Activated naive CD8-positive, alpha-beta T cell treated with anti-CD3 and anti-CD28 coated beads, Interleukin-2, amount 50 U/mL, for 24 hours (primary cell): ENCODE results near the gene REXO5.
A peak's percentile ranks its signal among the peaks of the same experiment; 100 is the strongest.

Experiments used
- ATAC-seq: fragments of 150-1000 bp; cut with Tn5 transposase; one replicate; pipeline ENCODE4 v1.10.0; 2021
- DNase-seq: peaks from one replicate; pipeline ENCODE4 v3.0.0; 2021
- H3K27ac Mint-ChIP-seq: one replicate; pipeline ENCODE4 v1.8.0; 2021; ENCODE audit warnings: mild to moderate bottlenecking, mixed read lengths
- H3K27me3 Mint-ChIP-seq: one replicate; pipeline ENCODE4 v1.8.0; 2021; ENCODE audit warnings: mixed read lengths
- H3K36me3 Mint-ChIP-seq: one replicate; pipeline ENCODE4 v1.8.0; 2021; ENCODE audit warnings: low read depth, mixed read lengths
- H3K4me1 Mint-ChIP-seq: one replicate; pipeline ENCODE4 v1.8.0; 2021; ENCODE audit warnings: mixed read lengths
- H3K4me3 Mint-ChIP-seq: one replicate; pipeline ENCODE4 v1.8.0; 2021; ENCODE audit warnings: mild to moderate bottlenecking, moderate library complexity, mixed read lengths
- H3K9me3 Mint-ChIP-seq: one replicate; pipeline ENCODE4 v1.8.0; 2021; ENCODE audit warnings: mixed read lengths

Gene REXO5

GRCh38 chr16:20866145-20866772, 59.9 kb downstream of the REXO5 start:
- H3K27ac Mint-ChIP-seq, result peak overlapping the region; percentile 43
- H3K36me3 Mint-ChIP-seq, result peaks cover 7% of the 10 kb centered on the region
- H3K9me3 Mint-ChIP-seq, result no peaks in the 10 kb centered on the region
- H3K4me3 Mint-ChIP-seq, result no peak overlapping the region
- DNase-seq (peak; percentile 10), ATAC-seq (peak; percentile 52)
- H3K4me1 Mint-ChIP-seq, result peaks cover 29% of the 10 kb centered on the region
- no peaks in the 10 kb centered on the region for H3K27me3 Mint-ChIP-seq

GRCh38 chr16:20866801-20867200, 60.5 kb downstream of the REXO5 start:
- Mint-ChIP-seq H3K27me3 (no peaks in the 10 kb centered on the region), H3K27ac (no peak overlapping the region), H3K9me3 (no peaks in the 10 kb centered on the region), H3K4me1 (peaks cover 29% of the 10 kb centered on the region), H3K4me3 (no peak overlapping the region), H3K36me3 (peaks cover 6% of the 10 kb centered on the region)
- no peak for ATAC-seq
- no peak for DNase-seq

GRCh38 chr16:20867585-20867984, 61.3 kb downstream of the REXO5 start:
- ATAC-seq (no peak), DNase-seq (no peak)
- Mint-ChIP-seq H3K4me1 (peaks cover 37% of the 10 kb centered on the region), H3K9me3 (no peaks in the 10 kb centered on the region), H3K36me3 (peaks cover 4% of the 10 kb centered on the region), H3K27me3 (no peaks in the 10 kb centered on the region), H3K4me3 (no peak overlapping the region), H3K27ac (no peak overlapping the region)

- no peak for DNase-seq
- no peak for ATAC-seq
- Mint-ChIP-seq H3K4me1 (peaks cover 50% of the 10 kb centered on the region), H3K27ac (no peak overlapping the region), H3K9me3 (no peaks in the 10 kb centered on the region), H3K4me3 (no peak overlapping the region), H3K27me3 (no peaks in the 10 kb centered on the region), H3K36me3 (peaks cover 6% of the 10 kb centered on the region)
Measured at GRCh38 chr16:20868890-20869289, 62.6 kb downstream of the REXO5 start.

- Mint-ChIP-seq H3K9me3 (no peaks in the 10 kb centered on the region), H3K4me1 (peaks cover 55% of the 10 kb centered on the region), H3K27me3 (no peaks in the 10 kb centered on the region), H3K4me3 (no peak overlapping the region), H3K27ac (no peak overlapping the region), H3K36me3 (peaks cover 6% of the 10 kb centered on the region)
- no peak for DNase-seq
- ATAC-seq, result no peak
Measured at GRCh38 chr16:20870122-20870820, 63.9 kb downstream of the REXO5 start.

GRCh38 chr16:20871258-20871657, 64.9 kb downstream of the REXO5 start:
- no peak for DNase-seq
- Mint-ChIP-seq H3K27me3 (no peaks in the 10 kb centered on the region), H3K4me1 (peaks cover 50% of the 10 kb centered on the region), H3K36me3 (peaks cover 7% of the 10 kb centered on the region), H3K27ac (no peak overlapping the region), H3K9me3 (no peaks in the 10 kb centered on the region), H3K4me3 (no peak overlapping the region)
- no peak for ATAC-seq

GRCh38 chr16:20871941-20872815, 65.9 kb downstream of the REXO5 start:
- H3K4me3 Mint-ChIP-seq, result no peak overlapping the region
- no peak for ATAC-seq
- H3K4me1 Mint-ChIP-seq, result peaks cover 44% of the 10 kb centered on the region
- H3K9me3 Mint-ChIP-seq, result no peaks in the 10 kb centered on the region
- H3K27ac Mint-ChIP-seq, result no peak overlapping the region
- DNase-seq, result no peak
- H3K27me3 Mint-ChIP-seq, result no peaks in the 10 kb centered on the region
- H3K36me3 Mint-ChIP-seq, result peaks cover 12% of the 10 kb centered on the region

GRCh38 chr16:20873331-20873730, 67.0 kb downstream of the REXO5 start:
- no peaks in the 10 kb centered on the region for H3K9me3 Mint-ChIP-seq
- DNase-seq (no peak), ATAC-seq (no peak)
- H3K4me1 Mint-ChIP-seq, result peaks cover 48% of the 10 kb centered on the region
- peaks cover 15% of the 10 kb centered on the region for H3K36me3 Mint-ChIP-seq
- H3K27me3 Mint-ChIP-seq, result no peaks in the 10 kb centered on the region
- H3K27ac Mint-ChIP-seq, result no peak overlapping the region
- H3K4me3 Mint-ChIP-seq, result no peak overlapping the region

- DNase-seq, result no peak
- Mint-ChIP-seq H3K27me3 (no peaks in the 10 kb centered on the region), H3K27ac (peak overlapping the region; percentile 80), H3K4me1 (peaks cover 55% of the 10 kb centered on the region), H3K4me3 (peak overlapping the region; percentile 48), H3K9me3 (no peaks in the 10 kb centered on the region), H3K36me3 (peaks cover 17% of the 10 kb centered on the region)
- no peak for ATAC-seq
Measured at GRCh38 chr16:20874088-20874581, 67.8 kb downstream of the REXO5 start.

- DNase-seq (no peak), ATAC-seq (no peak)
- peaks cover 62% of the 10 kb centered on the region for H3K4me1 Mint-ChIP-seq
- no peak overlapping the region for H3K4me3 Mint-ChIP-seq
- no peaks in the 10 kb centered on the region for H3K27me3 Mint-ChIP-seq
- peak overlapping the region; percentile 6 for H3K27ac Mint-ChIP-seq
- no peaks in the 10 kb centered on the region for H3K9me3 Mint-ChIP-seq
- peaks cover 17% of the 10 kb centered on the region for H3K36me3 Mint-ChIP-seq
Measured at GRCh38 chr16:20875355-20875650, 69.0 kb downstream of the REXO5 start.

GRCh38 chr16:20878682-20879147, 72.4 kb downstream of the REXO5 start:
- DNase-seq (peak; percentile 8), ATAC-seq (peak; percentile 50)
- peak overlapping the region; percentile 46 for H3K27ac Mint-ChIP-seq
- no peaks in the 10 kb centered on the region for H3K27me3 Mint-ChIP-seq
- no peaks in the 10 kb centered on the region for H3K9me3 Mint-ChIP-seq
- peaks cover 19% of the 10 kb centered on the region for H3K36me3 Mint-ChIP-seq
- H3K4me1 Mint-ChIP-seq, result peaks cover 51% of the 10 kb centered on the region
- no peak overlapping the region for H3K4me3 Mint-ChIP-seq

GRCh38 chr16:20879175-20880040, 73.1 kb downstream of the REXO5 start:
- Mint-ChIP-seq H3K36me3 (peaks cover 22% of the 10 kb centered on the region), H3K4me1 (peaks cover 51% of the 10 kb centered on the region), H3K4me3 (no peak overlapping the region), H3K27me3 (no peaks in the 10 kb centered on the region), H3K27ac (peak overlapping the region; percentile 29), H3K9me3 (no peaks in the 10 kb centered on the region)
- ATAC-seq (peak; percentile 50), DNase-seq (no peak)

GRCh38 chr16:20880867-20881502, 74.7 kb downstream of the REXO5 start:
- DNase-seq (no peak), ATAC-seq (no peak)
- H3K4me3 Mint-ChIP-seq, result no peak overlapping the region
- H3K27ac Mint-ChIP-seq, result no peak overlapping the region
- no peaks in the 10 kb centered on the region for H3K9me3 Mint-ChIP-seq
- H3K27me3 Mint-ChIP-seq, result no peaks in the 10 kb centered on the region
- peaks cover 26% of the 10 kb centered on the region for H3K36me3 Mint-ChIP-seq
- peaks cover 48% of the 10 kb centered on the region for H3K4me1 Mint-ChIP-seq

- H3K4me1 Mint-ChIP-seq, result peaks cover 51% of the 10 kb centered on the region
- no peak overlapping the region for H3K27ac Mint-ChIP-seq
- H3K9me3 Mint-ChIP-seq, result no peaks in the 10 kb centered on the region
- H3K36me3 Mint-ChIP-seq, result peaks cover 27% of the 10 kb centered on the region
- no peak overlapping the region for H3K4me3 Mint-ChIP-seq
- no peak for ATAC-seq
- no peak for DNase-seq
- H3K27me3 Mint-ChIP-seq, result no peaks in the 10 kb centered on the region
Measured at GRCh38 chr16:20881503-20881878, 75.2 kb downstream of the REXO5 start.
